CD4-positive, alpha-beta T cell treated with Interleukin-1 beta for 1 hour (primary cell): ENCODE data around the gene PROCA1.
A peak's percentile ranks its signal among the peaks of the same experiment; 100 is the strongest.

Source experiments
- DNase-seq, 2 donors: peaks; one replicate each; pipeline ENCODE4 v3.0.0-alpha.2; 2020 to 2022

PROCA1 gene

DNA sequence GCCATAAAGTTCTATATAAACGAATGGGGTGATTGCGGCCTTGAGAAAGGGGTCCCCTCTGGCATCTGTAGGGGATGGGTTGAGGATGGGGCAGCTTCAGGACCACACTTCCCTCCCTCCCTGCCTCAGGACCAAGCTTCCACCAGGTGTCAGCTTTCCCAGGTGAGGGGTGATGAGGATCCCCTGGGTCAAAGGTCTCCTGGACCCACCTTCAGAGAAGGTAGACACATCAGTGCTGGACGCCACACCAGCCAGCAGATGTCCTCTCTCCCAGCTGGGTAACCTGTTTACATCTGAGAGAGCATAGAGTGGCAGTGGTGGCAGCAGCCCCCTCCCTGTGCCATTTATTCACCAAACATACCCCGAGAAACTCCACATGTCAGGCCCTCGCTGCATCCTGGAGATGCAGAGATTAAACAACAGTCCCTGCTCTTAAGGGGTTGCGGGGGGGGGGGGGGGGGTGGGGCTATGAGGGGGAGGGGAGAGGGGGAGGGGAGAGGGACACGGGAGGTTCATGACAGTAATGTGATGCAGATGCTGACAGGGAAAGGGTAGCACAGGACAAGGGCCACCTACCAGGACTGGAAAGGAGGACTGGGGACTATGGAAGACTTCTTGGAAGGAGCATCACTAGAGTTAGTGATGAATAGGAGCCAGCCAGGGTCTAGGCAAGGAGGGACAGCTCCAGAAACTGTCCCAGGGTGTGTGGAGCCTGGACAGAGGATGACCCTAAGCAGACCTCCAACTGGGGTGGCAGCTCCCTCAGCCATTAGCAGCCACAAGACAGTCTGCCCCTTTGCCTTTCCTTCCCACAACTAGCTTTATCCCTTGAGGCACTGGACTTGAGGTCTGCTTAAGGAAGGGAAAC is 5.0 kb downstream of the PROCA1 start:
- DNase-seq: no peak

GRCh38 chr17:28705728-28706334 is 5.9 kb downstream of the PROCA1 start:
- no peak for DNase-seq

- DNase-seq: no peak
Measured at GRCh38 chr17:28705074-28705659, 6.5 kb downstream of the PROCA1 start.

- DNase-seq: no peak
Measured at GRCh38 chr17:28704219-28704858, 7.3 kb downstream of the PROCA1 start.

- DNase-seq: no peak
Measured at GRCh38 chr17:28703552-28704218, 8.0 kb downstream of the PROCA1 start.

- DNase-seq: no peak
Measured at GRCh38 chr17:28702752-28703150, 8.9 kb downstream of the PROCA1 start.

DNA sequence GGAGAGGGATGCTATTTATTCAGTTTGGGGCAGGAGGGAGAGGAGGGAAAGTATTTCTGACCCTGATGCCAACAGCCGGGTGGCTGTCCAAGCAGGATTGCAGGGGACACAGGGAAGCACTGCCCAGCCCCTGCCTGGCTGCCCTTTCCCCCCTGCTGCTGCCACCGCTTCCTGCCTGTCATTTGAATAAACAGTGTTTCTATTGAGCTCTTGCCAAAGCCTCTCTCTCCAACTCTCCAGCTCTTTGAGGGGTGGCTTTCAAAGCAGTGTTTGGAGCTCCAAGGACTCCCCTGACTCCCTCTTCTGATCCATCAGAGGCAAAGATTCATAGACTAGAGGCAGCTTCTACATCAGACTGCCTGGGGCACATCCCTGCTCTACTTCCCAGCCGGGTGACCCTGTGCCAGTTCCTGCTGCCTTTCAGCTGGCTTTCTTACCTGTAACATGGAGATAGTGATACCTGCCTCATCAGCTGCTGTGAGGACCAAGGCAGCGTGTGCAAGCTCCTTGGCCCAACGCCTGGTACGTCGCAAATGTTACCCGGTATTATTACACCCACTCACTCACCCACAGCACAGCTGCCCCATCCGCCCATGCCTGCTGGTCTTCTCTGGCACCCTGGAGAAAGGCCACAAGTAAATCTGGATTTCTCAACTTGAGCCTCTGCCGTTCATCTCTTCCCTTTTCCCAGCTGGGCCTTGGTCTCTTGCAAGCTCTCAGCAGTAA is 9.5 kb downstream of the PROCA1 start:
- DNase-seq: no peak

DNA sequence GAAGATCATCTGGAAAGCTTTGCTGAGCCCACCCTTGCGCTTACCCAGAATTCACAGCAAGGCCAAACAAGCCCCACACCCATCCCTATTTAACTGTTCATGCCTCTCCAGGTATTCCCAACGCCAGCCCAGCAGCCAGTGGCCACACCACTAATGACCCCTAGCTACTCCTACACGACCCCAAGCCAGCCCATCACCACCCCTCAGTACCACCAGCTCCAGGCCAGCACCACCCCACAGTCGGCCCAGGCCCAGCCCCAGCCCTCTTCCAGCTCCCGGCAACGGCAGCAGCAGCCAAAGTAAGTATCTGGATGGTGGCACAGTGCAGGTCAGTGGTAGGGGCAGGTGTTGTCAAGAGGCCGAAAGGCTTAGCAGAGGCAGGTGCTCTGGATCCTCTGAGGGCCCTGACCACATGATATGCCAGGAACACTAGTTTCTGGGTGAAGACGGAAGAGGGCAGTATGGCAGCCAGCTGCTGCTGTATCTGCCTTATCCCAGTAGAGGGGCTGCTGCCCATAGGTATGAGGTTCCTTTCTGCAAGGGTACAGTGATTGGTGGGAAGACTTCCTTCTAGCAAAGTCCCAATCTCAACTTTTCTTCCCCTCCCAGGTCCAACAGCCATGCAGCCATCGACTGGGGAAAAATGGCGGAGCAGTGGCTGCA is 10.7 kb downstream of the PROCA1 start:
- DNase-seq: no peak

DNA sequence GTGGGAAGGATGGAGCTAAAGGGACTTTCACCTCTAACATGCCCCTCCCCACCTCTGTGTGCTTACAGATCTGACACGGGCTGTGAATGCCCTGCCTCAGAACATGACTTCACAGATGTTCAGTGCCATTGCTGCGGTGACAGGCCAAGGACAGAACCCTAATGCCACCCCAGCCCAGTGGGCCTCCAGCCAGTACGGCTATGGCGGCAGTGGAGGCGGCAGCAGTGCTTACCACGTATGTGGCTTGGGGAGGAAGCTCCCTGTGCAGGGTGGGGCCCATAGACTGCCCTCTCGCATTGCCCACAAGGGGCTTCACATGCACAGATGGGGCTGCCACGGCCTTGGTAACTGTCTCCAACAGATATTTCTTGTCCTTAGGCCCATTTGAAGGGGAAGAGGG is 11.4 kb downstream of the PROCA1 start:
- no peak for DNase-seq

GRCh38 chr17:28698253-28698941 is 13.3 kb downstream of the PROCA1 start:
- no peak for DNase-seq

GRCh38 chr17:28693869-28694268 is 17.8 kb downstream of the PROCA1 start:
- no peak for DNase-seq

DNA sequence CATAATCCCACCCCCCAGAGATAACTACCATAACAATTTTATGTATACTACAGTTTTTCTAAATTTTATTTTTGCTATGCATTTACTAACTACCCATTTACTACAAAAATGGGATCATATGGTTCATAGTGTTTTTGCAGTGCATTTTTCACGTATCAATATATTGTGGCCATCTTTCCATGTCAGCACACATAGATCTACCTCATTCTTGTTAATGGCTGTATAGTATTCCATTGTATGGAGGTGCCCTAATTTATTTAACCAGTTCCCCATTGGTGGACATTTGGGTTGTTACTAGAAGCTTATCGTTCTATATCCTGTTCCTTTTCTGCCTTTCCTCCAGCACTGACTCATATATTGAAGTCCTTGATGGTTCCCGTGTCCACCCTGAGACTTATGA is 22.7 kb downstream of the PROCA1 start:
- no peak for DNase-seq

DNA sequence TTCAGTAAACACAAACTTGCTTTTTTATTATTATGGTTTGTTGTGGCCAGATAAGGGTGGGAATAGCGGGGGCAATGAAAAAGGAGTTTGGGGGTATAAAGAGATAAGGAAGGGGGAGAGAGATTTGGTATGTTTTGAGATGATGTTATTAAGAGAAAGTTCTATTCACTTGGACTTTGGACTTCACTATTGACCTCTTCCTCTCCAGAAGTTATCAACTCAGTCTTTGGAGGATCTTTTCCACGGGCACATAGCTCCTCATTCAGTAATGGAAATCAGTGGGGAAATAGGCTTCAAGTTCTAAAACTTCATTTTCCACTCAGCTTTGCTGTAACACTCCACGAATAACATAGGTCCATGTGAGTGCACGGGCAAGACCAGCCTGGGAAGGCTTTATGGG is 23.2 kb downstream of the PROCA1 start:
- DNase-seq: no peak

GRCh38 chr17:28686296-28686695 is 25.4 kb downstream of the PROCA1 start:
- DNase-seq: no peak

DNA sequence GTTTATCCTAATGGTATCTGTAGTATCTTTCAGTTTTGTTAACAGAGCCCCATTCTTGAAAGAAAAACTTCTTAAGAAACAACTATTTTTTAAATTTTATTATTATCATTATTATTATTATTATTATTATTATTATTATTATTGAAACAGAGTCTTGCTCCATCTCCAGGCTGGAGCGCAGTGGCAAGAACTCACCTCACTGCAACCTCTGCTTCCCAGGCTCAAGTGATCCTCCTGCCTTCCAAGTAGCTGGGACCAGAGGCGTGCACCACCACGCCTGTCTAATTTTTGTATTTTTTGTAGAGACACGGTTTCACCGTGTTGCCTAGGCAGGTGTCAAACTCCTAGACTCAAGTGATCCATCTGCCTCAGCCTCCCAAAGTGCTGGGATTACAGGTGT is 26.3 kb downstream of the PROCA1 start:
- DNase-seq: no peak

GRCh38 chr17:28684963-28685362 is 26.7 kb downstream of the PROCA1 start:
- DNase-seq: no peak

GRCh38 chr17:28682655-28683054 is 29.0 kb downstream of the PROCA1 start:
- DNase-seq: no peak

GRCh38 chr17:28675980-28676379 is 35.7 kb downstream of the PROCA1 start:
- peak in 1 of 2 donors; percentile 21 for DNase-seq

- DNase-seq: no peak
Measured at GRCh38 chr17:28675490-28675889, 36.2 kb downstream of the PROCA1 start.

DNA sequence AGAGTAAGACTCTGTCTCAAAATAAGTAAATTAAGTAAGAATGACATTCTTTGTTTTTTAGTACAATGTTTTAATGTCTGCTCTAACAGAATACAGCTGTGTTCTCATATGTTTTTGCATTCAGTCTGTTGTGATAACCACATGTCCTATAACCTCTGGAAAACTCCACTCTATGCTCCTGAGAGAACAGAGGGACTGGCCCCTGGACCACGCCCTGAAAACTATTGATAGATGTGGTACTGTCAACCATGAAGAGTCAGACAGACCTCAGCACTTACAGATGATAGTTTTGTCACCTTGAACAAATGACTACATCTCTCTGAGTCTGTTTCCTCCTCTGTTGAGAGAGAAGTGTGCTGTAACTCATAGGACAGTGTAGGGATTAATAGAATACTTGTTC is 41.8 kb downstream of the PROCA1 start:
- DNase-seq: no peak

GRCh38 chr17:28667870-28668269 is 43.8 kb downstream of the PROCA1 start:
- no peak for DNase-seq
